HCT116 (cell line): ENCODE results near the gene IL26. TPM values are rescaled to one million over a fixed set of nuclear protein-coding genes. Genes with fewer than 3 reads are reported as not detected.

Source experiments
- ATAC-seq: fragments of 200-7000 bp; cut with Tn5 transposase; 2 replicates; pipeline ENCODE4 v1.9.1; 2020; ENCODE audit warnings: mild to moderate bottlenecking, moderate library complexity
- BruUV-seq: library from RNA; stranded (reverse); fragments of 400-500 nt; replicated peaks from 2 replicates; lab custom pipeline; 2021; lab: Mats Ljungman, UMichigan
- CTCF ChIA-PET: fragments of 300-600 bp; sonication (Branson Sonifier 250); formaldehyde crosslinking; loops from one replicate; lab custom pipeline; 2021; ENCODE audit warnings: antibody characterized with exemption; lab: Charles Lee
- POLR2A ChIA-PET: fragments of 300-600, 350-600 bp; sonication (Branson Sonifier 250); formaldehyde crosslinking; loops from one replicate; lab custom pipeline; 2021; ENCODE audit warnings: antibody characterized with exemption; lab: Charles Lee
- RAD21 ChIA-PET, 2 experiments: fragments of 300-600 bp; sonication (Branson Sonifier 250); formaldehyde crosslinking; loops; one replicate each; lab custom pipeline; 2023; ENCODE audit warnings: low total read pairs in 2 of 2; ENCODE audit not compliant: uncharacterized antibody in 2 of 2, unreplicated experiment in 2 of 2, low non-redundant PET in 1 of 2; lab: Charles Lee
- DNase-seq: peaks from one replicate; pipeline ENCODE4 v3.0.0-alpha.2; 2010; ENCODE audit warnings: low read depth, low spot score
- H2AFZ ChIP-seq: fragments of 200-600 bp; shearing (Covaris generic), sonication (generic); 2 replicates; pipeline ENCODE4 v1.6.1; 2017; ENCODE audit warnings: low read depth, mixed run types, mixed read lengths, antibody characterized with exemption, low read length; ENCODE audit not compliant: poor library complexity, severe bottlenecking
- H3K27ac ChIP-seq: 2 replicates; pipeline ENCODE4 v1.5.1; 2012; ENCODE audit warnings: low read depth, low read length
- H3K27me3 ChIP-seq: fragments of 200-600 bp; sonication (generic); 2 replicates; pipeline ENCODE4 v1.6.1; 2016; ENCODE audit warnings: mixed run types, low read length, mixed read lengths; ENCODE audit not compliant: insufficient read depth
- H3K36me3 ChIP-seq, 2 experiments: fragments of 200-500 bp in 1 of 2; fragments of 200-600 bp in 1 of 2; sonication (Bioruptor generic) in 1 of 2; sonication (generic) in 1 of 2; 2 replicates each; pipeline versions ENCODE4 v1.5.1 to v1.6.1; 2014 to 2016; ENCODE audit warnings: low read length in 2 of 2, inconsistent platforms in 1 of 2, mixed read lengths in 1 of 2, mixed run types in 1 of 2; ENCODE audit not compliant: insufficient read depth in 2 of 2, control insufficient read depth in 1 of 2
- H3K4me1 ChIP-seq, 2 experiments: fragments of 200-600 bp in 1 of 2; sonication (generic) in 1 of 2; 2 replicates each; pipeline versions ENCODE4 v1.5.1 to v1.6.1; 2012 to 2017; ENCODE audit warnings: low read length in 2 of 2, inconsistent platforms in 1 of 2, mild to moderate bottlenecking in 1 of 2, mixed read lengths in 1 of 2, mixed run types in 1 of 2, moderate library complexity in 1 of 2; ENCODE audit not compliant: insufficient read depth in 2 of 2, control insufficient read depth in 1 of 2
- H3K4me2 ChIP-seq: fragments of 200-600 bp; sonication (generic); 2 replicates; pipeline ENCODE4 v1.6.1; 2017; ENCODE audit warnings: mixed run types, low read length, mixed read lengths
- H3K4me3 ChIP-seq, 2 experiments: fragments of 200-600 bp in 1 of 2; sonication (generic) in 1 of 2; replicated peaks in 1 of 2; 2 replicates each; pipeline ENCODE4 v1.5.1; 2011 to 2016; ENCODE audit warnings: low read length in 2 of 2, control low read depth in 1 of 2, low read depth in 1 of 2, mild to moderate bottlenecking in 1 of 2, mixed read lengths in 1 of 2, mixed run types in 1 of 2
- H3K79me2 ChIP-seq: fragments of 200-600 bp; sonication (generic); 2 replicates; pipeline ENCODE4 v1.6.1; 2017; ENCODE audit warnings: mild to moderate bottlenecking, mixed run types, low read length, moderate library complexity, mixed read lengths; ENCODE audit not compliant: insufficient read depth
- H3K9ac ChIP-seq: fragments of 200-600 bp; sonication (generic); 2 replicates; pipeline ENCODE4 v1.6.1; 2016; ENCODE audit warnings: low read length, mixed read lengths
- H3K9me2 ChIP-seq: fragments of 200-600 bp; sonication (generic), shearing (Covaris generic); 2 replicates; pipeline ENCODE4 v1.6.1; 2017; ENCODE audit warnings: mixed run types, mild to moderate bottlenecking, moderate library complexity; ENCODE audit not compliant: insufficient read depth
- H3K9me3 ChIP-seq, 2 experiments: fragments of 200-500 bp in 1 of 2; fragments of 200-600 bp in 1 of 2; sonication (Bioruptor generic) in 1 of 2; sonication (generic) in 1 of 2; 2 replicates each; pipeline ENCODE4 v1.6.1; 2014 to 2017; ENCODE audit warnings: low read length in 2 of 2, mixed read lengths in 2 of 2, inconsistent platforms in 1 of 2, low read depth in 1 of 2, mild to moderate bottlenecking in 1 of 2, mixed run types in 1 of 2, moderate library complexity in 1 of 2; ENCODE audit not compliant: control insufficient read depth in 1 of 2, insufficient read depth in 1 of 2
- H4K20me1 ChIP-seq: fragments of 200-600 bp; sonication (generic), shearing (Covaris generic); 2 replicates; pipeline ENCODE4 v1.6.1; 2017; ENCODE audit warnings: mixed run types, mild to moderate bottlenecking, moderate library complexity; ENCODE audit not compliant: insufficient read depth
- ELF1 ChIP-seq: IDR thresholded peaks from 2 replicates; pipeline ENCODE4 v1.6.1; 2012; ENCODE audit warnings: low read depth, borderline replicate concordance
- POLR2AphosphoS5 ChIP-seq: IDR thresholded peaks from 2 replicates; pipeline ENCODE4 v1.6.1; 2011; ENCODE audit warnings: mild to moderate bottlenecking, low read depth, low read length, moderate library complexity
- SIN3A ChIP-seq: IDR thresholded peaks from 2 replicates; pipeline ENCODE4 v1.6.1; 2012; ENCODE audit warnings: low read depth
- SP1 ChIP-seq: IDR thresholded peaks from 2 replicates; pipeline ENCODE4 v1.6.1; 2012; ENCODE audit warnings: low read depth
- TCF7L2 ChIP-seq: IDR thresholded peaks from 2 replicates; pipeline ENCODE4 v1.7.0; 2011; ENCODE audit warnings: borderline replicate concordance, inconsistent platforms; ENCODE audit not compliant: insufficient read depth, insufficient read length; ENCODE audit errors: extremely low read depth
- YY1 ChIP-seq: IDR thresholded peaks from 2 replicates; pipeline ENCODE4 v1.6.1; 2011; ENCODE audit warnings: low read length, low read depth, moderate library complexity, mild to moderate bottlenecking; ENCODE audit not compliant: insufficient replicate concordance; ENCODE audit errors: extremely low read depth
- ZFX ChIP-seq: fragments of 450-650 bp; IDR thresholded peaks from 2 replicates; pipeline ENCODE4 v1.6.1; 2017
- intact Hi-C: fragments of 100-400 bp; cut with micrococcal nuclease; formaldehyde crosslinking; loops from 2 replicates; pipeline ENCODE4 v1.10.0; 2022
- total RNA-seq: library from RNA; stranded (reverse); gene quantifications from one replicate; pipeline ENCODE4 v1.2.1, GENCODE V29; 2021; ENCODE audit not compliant: unreplicated experiment
- TF ChIP-seq, protein P1 (sequence below): IDR thresholded peaks from 2 replicates; pipeline ENCODE4 v1.6.1; 2012
- TF ChIP-seq, protein P2 (sequence below): IDR thresholded peaks from 2 replicates; pipeline ENCODE4 v1.6.1; 2012
- TF ChIP-seq, protein P3 (sequence below): IDR thresholded peaks from 2 replicates; pipeline ENCODE4 v1.6.1; 2012; ENCODE audit warnings: low read depth
- TF ChIP-seq, protein P4 (sequence below), 3 experiments: fragments of 200-600 bp in 1 of 3; sonication (generic) in 1 of 3; IDR thresholded peaks in 2 of 3; conservative IDR thresholded peaks in 1 of 3; 2 replicates each; pipeline ENCODE4 v1.5.1; 2012 to 2017; ENCODE audit warnings: low read depth in 2 of 3, low read length in 2 of 3, antibody characterized with exemption in 1 of 3, borderline replicate concordance in 1 of 3, control low read depth in 1 of 3, mild to moderate bottlenecking in 1 of 3, mixed read lengths in 1 of 3, mixed run types in 1 of 3, moderate library complexity in 1 of 3; ENCODE audit not compliant: insufficient read depth in 1 of 3

IL26 gene
- total RNA-seq, 1 experiment from 2014 or later: not detected

DNA sequence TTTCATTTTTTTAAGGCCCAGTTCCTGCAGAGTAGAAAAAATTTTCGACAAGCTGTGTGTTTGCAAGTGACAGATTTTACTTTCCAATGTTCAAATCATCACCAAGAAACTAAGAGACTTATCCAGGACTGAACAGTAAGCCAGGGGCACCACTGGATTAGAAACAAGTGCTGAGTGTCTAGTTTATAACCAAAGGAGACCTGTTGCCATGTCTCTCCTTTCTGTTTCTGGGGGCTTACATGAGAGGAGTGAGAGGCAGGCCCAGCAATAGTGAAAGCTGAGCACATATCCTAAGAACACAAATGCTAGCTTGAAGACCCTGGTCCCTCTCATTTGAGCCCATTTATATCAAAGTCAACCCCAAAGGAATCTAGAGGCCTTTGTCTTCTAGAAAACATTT lies 69.0 kb downstream of the IL26 start (continued):
- TF ChIP-seq TCF7L2 (no peak), SIN3A (no peak), SP1 (no peak), POLR2AphosphoS5 (no peak), YY1 (no peak)
- TF ChIP-seq, protein P1, sequence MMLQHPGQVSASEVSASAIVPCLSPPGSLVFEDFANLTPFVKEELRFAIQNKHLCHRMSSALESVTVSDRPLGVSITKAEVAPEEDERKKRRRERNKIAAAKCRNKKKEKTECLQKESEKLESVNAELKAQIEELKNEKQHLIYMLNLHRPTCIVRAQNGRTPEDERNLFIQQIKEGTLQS: no peak
- TF ChIP-seq, protein P2, sequence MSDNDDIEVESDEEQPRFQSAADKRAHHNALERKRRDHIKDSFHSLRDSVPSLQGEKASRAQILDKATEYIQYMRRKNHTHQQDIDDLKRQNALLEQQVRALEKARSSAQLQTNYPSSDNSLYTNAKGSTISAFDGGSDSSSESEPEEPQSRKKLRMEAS: no peak

DNA sequence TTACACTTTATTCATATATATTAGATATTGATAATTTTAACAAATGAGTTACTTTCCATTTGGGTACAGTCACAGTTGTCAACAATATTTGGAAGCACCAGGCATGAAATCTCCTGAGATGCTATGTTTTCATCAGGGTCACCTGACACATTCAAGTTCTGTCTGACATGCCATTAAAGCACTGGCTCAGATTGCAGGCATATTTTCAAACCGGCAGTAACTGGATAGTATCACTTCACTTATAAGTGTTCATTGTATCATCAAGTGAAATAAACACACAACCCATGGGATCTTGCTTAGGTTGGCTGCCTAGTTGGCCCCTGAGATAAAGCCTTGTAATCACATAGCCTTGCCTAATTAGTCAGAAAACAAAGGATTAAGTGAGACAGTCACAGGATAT lies 70.8 kb downstream of the IL26 start:
- no peak overlapping the region for H3K4me3 ChIP-seq
- no peak for ATAC-seq
- H3K4me1 ChIP-seq: no peaks in the 10 kb centered on the region
- CTCF ChIA-PET: no interaction called here
- POLR2A ChIA-PET: no interaction called here
- BruUV-seq: no TSS peak
- H2AFZ ChIP-seq: no peak overlapping the region
- TF ChIP-seq, protein P3, sequence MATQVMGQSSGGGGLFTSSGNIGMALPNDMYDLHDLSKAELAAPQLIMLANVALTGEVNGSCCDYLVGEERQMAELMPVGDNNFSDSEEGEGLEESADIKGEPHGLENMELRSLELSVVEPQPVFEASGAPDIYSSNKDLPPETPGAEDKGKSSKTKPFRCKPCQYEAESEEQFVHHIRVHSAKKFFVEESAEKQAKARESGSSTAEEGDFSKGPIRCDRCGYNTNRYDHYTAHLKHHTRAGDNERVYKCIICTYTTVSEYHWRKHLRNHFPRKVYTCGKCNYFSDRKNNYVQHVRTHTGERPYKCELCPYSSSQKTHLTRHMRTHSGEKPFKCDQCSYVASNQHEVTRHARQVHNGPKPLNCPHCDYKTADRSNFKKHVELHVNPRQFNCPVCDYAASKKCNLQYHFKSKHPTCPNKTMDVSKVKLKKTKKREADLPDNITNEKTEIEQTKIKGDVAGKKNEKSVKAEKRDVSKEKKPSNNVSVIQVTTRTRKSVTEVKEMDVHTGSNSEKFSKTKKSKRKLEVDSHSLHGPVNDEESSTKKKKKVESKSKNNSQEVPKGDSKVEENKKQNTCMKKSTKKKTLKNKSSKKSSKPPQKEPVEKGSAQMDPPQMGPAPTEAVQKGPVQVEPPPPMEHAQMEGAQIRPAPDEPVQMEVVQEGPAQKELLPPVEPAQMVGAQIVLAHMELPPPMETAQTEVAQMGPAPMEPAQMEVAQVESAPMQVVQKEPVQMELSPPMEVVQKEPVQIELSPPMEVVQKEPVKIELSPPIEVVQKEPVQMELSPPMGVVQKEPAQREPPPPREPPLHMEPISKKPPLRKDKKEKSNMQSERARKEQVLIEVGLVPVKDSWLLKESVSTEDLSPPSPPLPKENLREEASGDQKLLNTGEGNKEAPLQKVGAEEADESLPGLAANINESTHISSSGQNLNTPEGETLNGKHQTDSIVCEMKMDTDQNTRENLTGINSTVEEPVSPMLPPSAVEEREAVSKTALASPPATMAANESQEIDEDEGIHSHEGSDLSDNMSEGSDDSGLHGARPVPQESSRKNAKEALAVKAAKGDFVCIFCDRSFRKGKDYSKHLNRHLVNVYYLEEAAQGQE: no peak
- no peak for TF ChIP-seq ZFX
- TF ChIP-seq, protein P1: no peak
- TF ChIP-seq, protein P4, sequence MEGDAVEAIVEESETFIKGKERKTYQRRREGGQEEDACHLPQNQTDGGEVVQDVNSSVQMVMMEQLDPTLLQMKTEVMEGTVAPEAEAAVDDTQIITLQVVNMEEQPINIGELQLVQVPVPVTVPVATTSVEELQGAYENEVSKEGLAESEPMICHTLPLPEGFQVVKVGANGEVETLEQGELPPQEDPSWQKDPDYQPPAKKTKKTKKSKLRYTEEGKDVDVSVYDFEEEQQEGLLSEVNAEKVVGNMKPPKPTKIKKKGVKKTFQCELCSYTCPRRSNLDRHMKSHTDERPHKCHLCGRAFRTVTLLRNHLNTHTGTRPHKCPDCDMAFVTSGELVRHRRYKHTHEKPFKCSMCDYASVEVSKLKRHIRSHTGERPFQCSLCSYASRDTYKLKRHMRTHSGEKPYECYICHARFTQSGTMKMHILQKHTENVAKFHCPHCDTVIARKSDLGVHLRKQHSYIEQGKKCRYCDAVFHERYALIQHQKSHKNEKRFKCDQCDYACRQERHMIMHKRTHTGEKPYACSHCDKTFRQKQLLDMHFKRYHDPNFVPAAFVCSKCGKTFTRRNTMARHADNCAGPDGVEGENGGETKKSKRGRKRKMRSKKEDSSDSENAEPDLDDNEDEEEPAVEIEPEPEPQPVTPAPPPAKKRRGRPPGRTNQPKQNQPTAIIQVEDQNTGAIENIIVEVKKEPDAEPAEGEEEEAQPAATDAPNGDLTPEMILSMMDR (IDR thresholded peaks at IDR 0.05 in 2 of 3, conservative IDR thresholded peaks at IDR 0.05 in 1 of 3; ENCODE audit: borderline replicate concordance in 1 of 3, insufficient read depth in 1 of 3, low read depth in 2 of 3, low read length in 2 of 3): no peak
- TF ChIP-seq ELF1: no peak
- no peak for TF ChIP-seq POLR2AphosphoS5
- RAD21 ChIA-PET: no interaction called here
- no peaks in the 10 kb centered on the region for H3K9me3 ChIP-seq
- no peaks in the 10 kb centered on the region for H3K9me2 ChIP-seq
- no peak overlapping the region for H3K9ac ChIP-seq
- H3K27me3 ChIP-seq: no peaks in the 10 kb centered on the region
- no peak overlapping the region for H3K4me2 ChIP-seq
- H4K20me1 ChIP-seq: no peaks in the 10 kb centered on the region
- no peaks in the 10 kb centered on the region for H3K79me2 ChIP-seq
- intact Hi-C loops: no loop called here
- H3K27ac ChIP-seq: no peak overlapping the region
- DNase-seq: no peak
- H3K36me3 ChIP-seq: no peaks in the 10 kb centered on the region
